Measurements from ENCODE around the gene NAPEPLD.
A peak's percentile ranks its signal among the peaks of the same experiment; 100 is the strongest.
"Not testable (repeated sequence)": the region's sequence is repeated elsewhere in the genome, so short reads cannot be mapped to it uniquely, and the experiment has no call there.

NAPEPLD gene

DNA sequence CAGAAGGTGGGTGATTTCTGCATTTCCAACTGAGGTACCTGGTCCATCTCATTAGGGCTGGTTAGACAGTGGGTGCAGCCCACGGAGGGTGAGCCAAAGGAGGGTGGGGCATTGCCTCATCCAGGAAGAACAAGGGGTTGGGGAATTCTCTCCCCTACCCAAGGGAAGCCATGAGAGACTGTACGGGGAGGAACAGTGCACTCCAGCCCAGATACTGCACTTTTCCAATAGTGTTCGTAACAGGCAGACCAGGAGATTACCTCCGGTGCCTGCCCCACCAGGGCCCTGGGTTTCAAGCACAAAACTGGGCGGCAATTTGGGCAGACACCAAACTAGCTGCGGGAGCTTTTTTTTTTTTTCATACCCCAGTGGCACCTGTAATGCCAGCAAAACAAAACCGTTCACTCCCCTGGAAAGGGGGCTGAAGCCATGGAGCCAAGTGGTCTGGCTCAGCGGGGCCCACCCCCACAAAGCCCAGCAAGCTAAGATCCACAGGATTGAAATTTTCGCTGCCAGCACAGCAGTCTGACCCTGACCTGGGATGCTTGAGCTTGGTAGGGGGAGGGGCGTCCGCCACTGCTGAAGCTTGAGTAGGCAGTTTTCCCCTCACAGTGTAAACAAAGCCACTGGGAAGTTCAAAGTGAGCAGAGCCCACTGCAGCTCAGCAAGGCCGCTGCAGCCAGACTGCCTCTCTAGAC is 42.7 kb downstream of the NAPEPLD start:
- DNase-seq = no peak

DNA sequence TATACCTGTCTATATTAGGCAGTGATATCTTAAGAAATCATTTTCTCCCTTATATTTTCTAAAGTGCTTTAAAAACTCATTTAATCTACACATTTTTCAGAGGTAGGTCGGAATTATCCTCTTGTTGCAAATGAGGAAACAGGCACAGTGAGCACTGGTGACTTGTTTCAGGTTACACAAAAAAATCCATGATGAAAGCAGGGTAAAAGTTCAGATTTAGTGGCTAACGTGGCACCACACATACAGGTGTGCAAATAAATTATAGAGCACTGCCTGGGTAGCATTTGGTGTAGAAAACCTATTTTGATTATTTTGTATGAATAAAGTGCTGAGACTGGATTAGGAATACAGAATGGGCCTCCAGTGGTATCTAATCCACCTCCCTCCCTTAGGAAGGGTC is 47.4 kb downstream of the NAPEPLD start:
- no peak for DNase-seq

DNA sequence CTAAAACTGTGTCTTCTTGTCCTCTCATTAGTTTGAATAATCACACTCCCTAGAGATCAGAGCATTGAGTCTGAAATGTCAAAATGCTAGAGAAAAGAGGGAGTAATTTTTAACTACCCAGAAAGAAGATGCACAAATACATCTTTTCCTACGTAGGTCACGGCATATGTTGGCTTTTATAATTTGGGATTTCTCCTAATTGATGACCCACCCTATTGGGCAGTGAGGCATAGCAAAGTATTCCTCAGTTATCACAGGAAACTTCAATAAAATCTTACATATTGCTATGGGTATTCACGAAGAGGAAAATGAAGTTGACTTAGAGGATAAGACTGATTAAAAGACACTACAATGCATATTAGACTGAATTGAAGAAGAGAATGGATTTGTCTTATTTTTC is 48.6 kb downstream of the NAPEPLD start:
- no peak for DNase-seq

DNA sequence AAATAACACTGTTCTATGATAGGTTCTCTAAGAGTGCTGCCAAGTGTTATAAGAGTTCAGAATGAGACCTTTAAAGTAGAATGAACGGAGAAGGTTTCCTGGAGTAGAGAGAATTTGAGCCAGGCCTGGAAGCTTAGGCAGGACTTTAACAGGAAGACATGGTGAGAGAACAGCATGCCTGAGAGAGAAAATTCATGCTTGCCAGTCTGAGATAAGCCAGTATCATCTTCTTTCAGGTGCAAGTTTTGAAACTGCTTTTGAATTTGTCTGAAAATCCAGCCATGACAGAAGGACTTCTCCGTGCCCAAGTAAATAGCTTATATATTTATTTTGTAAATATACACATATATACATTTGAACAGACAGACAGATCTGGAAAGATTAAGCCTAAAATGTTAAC is 51.9 kb downstream of the NAPEPLD start:
- no peak for DNase-seq

DNA sequence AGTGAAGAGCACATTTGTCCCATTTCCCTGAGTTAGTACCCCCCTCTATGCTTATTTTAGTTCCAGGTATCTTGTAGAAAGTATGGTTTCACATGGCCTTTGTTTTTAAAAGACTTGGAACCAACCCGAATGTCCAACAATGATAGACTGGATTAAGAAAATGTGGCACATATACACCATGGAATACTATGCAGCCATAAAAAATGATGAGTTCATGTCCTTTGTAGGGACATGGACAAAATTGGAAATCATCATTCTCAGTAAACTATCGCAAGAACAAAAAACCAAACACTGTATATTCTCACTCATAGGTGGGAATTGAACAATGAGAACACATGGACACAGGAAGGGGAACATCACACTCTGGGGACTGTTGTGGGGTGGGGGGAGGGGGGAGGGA is 53.3 kb downstream of the NAPEPLD start:
- not testable (repeated sequence) for DNase-seq

DNA sequence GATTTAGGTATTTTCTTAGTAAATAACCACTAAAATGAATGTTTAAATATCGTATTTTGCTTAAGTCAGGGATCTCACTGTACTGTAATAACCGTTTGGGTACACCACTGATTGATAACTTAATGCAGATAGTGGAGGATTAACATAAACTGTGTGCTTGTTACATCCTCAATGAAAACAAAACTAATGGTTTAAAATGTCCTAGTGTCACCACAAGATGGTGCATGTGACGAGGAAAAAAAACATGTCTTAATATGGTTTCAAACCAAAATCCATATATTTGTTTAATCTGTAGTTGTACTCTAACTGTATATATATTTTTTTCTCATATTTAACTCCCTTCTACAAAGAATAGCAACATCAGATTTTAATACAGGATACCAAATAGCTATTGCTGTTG is 54.8 kb downstream of the NAPEPLD start:
- DNase-seq = no peak

DNA sequence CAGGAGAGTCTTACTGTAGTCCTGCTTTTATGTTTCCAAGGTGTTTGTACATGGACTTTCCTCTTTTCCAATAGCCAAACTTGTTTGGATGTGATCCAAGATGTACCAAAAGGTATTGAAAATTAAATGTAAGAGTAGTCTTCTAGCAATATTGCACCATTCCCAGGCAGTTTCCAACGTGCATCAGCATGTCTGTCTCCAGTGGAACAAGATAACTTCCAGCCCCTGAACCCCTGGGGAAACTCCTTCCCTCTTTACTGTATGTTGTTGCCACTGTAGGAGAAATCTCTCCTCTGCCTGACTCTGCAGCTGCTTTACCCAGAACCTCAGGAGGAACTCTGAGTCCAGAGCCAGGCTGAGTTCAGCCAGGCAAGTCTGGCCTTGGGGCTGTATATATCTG is 55.5 kb downstream of the NAPEPLD start:
- DNase-seq = no peak

DNA sequence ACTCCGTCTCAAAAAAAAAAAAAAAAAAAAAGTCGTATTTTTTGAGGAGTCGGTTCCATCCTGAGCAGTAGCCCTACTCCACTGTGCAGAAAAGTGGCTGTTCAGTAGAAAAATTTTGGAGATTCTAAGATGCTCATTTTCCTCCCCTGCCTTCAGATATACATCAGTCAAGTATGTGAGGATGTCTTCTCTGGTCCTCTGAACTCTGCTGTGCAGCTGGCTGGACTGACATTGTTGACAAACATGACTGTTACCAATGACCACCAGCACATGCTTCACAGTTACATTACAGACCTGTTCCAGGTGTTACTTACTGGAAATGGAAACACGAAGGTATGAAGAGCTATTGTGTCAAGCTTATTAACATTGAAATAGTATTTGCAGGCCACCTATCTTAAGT is 56.6 kb downstream of the NAPEPLD start:
- DNase-seq = not testable (repeated sequence)

DNA sequence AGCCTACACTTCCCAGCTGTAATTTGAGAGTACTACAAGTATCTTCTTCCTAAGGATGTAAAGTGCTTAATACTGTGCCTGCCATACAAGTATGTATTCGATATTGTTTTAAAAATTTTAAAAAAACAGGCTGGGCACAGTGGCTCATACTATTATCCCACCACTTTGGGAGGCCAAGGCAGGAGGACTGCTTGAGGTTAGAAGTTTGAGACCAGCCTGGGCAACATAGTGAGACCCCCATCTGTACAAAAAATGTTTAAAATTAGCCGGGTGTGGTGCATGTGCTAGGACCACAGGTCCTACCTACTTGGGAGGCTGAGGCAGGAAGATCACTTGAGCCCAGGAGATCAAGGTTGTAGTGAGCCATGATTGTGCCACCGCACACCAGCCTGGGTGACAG is 65.7 kb downstream of the NAPEPLD start:
- DNase-seq = no peak

DNA sequence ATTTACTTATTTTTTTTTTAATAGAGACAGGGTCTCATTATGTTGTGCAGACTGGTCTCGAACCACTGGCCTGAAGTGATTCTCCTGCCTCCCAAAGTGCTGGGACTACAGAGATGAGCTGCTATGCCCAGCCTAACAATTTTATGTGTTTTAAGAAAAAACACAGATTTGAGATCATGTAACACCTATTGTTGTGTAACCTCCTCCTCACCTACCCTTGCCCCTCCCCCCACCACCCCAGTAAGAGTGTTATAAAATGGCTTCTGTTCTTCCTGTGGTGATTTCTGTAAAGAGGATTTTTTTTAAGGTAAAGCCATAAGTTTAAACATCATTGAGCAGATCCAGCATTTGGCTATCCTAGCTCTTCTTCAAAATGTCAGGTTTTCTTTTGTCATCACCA is 66.4 kb downstream of the NAPEPLD start:
- no peak for DNase-seq

DNA sequence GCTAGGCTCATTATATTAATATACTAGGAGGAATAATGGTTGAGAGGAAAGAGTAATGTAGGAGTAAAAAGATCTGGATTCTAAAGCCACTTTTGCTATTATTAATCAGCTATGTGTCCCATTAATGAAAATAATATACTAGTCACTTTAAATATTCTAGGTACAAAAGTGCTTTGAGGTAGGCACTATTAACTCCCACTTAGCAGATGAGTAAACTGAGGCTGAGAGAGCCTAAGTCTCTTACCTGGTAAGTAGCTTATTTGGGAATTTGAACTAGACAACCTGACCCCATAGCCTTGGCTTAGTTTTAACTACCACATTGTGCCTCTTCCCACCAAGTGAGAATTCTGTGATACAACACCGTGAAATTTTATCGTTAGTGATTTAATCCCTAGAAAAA is 68.0 kb downstream of the NAPEPLD start:
- no peak for DNase-seq

DNA sequence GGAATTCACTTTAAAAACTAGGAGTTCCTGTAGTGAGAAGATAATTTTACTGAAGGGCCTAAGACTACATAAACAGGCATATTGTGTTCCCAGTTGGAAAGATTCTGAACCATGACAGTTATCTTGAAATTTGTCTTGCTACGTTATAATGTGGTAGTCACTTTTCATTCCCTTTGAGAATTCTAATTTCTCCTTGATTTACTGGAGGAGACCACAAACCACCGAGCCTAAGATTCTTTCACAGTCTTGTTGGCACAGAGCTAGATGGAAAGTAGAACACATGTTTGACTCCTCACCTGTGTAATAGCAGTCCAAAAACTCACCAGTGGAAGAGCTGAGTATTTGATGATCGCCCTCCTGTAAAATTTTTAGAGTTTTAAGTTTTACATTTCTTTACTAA is 69.1 kb downstream of the NAPEPLD start:
- DNase-seq = no peak

DNA sequence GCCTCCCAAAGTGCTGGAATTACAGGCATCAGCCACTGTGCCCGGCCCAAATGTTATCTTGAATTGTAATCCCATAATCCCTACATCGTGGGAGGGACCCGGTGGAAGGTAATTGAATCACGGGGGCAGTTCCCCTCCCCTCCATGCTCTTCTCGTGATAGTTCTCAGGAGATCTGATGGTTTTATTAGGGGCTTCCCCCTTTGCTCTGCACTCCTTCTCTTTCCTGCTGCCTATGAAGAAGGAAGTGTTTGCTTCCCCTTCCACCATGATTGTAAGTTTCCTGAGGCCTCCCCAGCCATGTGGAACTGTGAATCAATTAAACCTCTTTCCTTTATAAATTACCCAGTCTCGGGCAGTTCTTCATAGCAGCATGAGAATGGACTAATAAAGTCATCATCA is 70.7 kb downstream of the NAPEPLD start:
- DNase-seq = not testable (repeated sequence)

DNA sequence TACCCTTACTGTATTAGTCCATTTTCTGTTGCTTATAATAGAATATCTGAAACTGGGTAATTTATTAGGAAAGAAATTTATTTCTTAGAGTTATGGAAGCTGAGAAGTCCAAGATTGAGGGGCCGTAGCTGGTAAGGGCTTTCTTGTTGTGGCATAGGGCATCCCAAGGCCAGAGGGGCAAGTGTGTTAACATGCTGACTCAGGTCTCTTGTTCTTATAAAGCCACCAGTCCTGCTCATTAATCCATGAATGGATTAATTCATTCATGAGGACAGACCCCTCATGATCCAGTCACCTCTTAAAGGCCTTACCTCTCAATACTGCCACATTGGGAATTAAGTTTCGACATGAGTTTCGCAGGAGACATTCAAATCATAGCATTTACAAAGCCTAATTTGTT is 71.6 kb downstream of the NAPEPLD start:
- no peak for DNase-seq

DNA sequence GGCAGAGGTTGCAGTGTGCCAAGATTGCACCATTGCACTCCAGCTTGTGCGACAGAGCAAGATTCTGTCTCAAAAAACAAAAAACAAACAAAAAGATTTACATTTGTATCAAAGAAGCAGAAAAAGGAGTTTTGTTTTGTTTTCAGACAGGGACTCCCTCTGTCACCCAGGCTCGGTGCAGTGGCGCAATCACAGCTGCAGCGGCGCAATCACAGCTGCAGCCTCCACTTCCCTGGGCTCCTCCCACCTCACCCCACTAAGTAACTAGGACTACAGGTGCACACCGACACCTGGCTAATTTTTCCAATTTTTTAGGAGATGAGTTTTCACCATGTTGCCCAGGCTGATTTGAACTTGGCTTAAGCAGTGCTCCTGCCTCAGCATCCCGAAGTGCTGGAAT is 72.1 kb downstream of the NAPEPLD start:
- no peak for DNase-seq

DNA sequence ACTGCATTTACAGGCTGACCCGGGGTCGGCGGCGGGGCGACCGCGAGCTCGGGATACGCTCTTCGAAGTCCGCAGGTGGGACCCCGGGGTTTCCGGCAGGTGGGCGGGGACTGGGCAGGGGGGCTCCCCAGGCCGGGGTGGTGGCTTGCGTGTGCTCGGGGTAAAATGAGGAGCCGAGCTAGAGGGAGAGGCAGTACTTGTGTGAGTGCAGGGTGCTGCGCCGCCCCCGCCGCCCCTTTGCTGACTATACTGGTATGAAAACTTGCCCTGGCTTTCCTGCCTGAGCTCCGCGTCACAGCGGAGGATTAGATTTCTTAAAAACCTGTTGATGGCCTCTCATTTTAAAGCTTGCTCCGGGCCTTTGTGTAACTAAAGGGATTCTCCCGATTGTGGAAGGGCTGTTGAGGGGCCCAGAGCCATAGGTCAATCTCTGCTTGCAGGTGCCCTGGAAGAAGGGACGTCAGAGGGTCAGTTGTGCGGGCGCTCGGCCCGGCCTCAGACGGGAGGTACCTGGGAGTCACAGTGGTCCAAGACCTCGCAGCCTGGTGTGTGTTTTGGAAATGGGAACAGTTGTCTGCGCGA is 73.5 kb downstream of the NAPEPLD start:
- no peak for DNase-seq

DNA sequence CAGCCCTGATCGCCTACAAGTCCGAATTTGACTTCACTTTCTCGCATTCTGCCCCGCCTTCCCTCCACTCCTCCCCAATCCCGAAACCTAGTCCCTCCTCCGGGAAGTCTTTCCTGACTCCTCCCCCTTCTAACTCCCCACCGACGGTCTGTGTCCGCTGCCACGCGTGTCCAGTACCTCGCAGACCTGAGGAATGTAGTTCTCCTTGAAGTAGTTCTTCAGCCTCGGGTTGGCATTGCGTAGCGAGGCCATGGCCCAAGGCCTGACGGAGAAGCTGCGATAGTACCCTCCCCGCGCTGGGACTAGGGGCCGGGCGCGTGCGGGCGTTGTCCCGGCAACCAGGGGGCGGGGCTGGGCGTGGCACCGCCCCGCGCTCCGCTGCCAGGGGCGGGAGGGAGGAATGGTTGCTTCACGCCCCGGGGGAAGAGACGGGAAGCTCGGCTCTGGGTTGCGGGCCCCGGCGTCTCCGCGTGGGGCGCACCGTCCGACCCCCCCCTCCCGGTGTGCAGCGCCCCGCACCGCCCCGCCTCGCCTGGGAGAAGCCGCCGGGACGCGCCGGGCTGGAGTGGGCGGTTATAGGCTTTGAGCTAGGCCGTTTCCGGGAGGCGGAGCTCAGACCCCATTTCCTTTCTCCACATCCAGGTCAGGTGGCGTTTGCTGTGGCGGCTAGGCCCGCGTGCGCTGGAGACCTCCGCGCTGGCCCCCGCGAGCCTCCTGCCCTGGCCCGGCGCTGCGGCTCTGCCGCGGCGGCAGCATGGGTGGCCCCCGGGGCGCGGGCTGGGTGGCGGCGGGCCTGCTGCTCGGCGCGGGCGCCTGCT is 74.2 kb downstream of the NAPEPLD start, which contains the start of the genes ARMC10 and FBXL13:
Gene ARMC10, plus strand, starts transcription at position 622 of the 818 bp plus-strand sequence. Its CDS starts 133 bp downstream, at position 755.
Gene FBXL13, minus strand, starts transcription at position 278 of the 818 bp plus-strand sequence.
- peak; percentile 49 for DNase-seq

DNA sequence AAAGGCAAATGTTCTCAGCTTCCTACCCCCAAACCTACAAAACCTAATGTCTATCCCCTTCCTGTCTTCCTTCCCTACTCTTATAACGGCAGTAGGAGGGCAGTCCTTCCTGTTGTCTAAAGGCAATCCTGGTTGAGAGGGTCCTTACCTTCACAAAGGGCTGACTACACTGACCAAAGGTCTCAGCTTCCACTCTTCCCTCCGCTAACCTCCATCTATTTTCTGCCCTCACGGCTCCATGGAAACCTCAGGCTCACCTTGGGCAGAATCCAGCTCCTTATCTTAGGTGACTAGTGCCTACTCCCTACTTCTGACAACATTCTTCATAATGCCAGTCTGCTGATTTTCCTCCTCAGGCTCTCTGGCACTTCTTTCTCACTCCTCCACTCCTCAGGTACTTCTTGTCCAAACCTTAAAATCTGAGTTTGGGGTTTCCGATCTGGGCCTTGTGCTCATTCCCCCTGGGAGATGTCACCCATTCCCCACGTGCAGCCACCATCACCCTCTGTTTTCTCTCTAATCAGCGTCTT is 74.8 kb downstream of the NAPEPLD start:
- no peak for DNase-seq

DNA sequence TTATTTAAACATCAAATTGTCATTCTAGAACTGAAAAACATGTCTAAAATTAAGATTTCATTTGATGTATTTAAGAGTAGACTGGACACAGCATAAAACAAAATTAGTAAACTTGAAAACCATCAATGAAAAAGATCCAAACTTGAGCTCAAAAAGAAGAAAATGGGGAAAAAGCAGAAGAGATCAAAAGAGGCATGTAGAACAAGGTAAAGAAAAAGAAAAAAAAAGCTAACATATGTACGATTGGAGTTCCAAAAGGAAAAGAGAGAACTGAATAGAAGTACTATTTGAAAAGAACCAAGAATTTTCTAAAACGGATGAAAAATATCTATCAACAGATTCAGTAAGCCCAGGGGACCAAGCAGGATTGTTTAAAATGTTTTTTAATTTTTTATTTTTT is 77.9 kb downstream of the NAPEPLD start:
- DNase-seq = no peak

DNA sequence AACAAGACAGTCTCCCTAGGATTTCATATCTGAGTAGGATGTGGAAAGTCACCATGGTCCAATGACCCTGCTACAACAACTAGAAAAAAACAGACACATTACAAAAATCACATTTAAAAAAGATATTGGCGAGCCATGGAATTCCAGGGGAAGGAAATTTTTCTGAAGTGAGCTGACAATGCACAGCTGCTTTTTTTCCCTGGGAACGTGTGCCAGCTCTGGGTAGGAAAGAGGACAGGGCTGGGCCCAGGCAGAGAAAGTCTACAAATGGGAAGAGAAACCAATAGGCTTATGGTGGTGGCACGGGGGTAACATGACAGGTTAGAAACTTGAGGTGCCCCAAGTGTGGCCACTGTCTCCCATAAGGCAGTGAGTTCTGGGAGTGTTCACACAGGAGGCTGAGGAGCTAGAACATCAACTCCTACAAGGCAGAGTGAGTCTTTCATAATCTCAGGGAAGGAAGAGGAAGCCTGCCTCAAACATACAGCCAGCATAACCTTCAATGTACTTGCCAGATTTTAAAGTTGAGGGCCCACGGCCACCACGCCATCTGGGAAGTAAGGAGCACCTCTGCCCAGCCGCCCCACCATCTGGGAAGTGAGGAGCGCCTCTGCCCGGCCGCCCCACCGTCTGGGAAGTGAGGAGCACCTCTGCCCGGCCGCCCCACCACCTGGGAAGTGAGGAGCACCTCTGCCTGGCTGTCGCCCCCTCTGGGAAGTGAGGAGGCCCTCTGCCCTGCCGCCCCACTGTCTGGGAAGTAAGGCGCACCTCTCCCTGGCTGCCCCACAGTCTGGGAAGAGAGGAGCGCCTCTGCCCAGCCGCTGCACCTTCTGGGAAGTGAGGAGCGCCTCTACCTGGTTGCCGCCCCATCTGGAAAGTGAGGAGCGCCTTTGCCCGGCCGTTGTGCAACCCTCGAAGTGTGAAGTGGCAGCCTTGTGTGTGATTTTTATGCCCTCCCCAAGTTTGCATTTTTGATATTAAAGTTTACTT is 80.2 kb downstream of the NAPEPLD start:
- no peak for DNase-seq

DNA sequence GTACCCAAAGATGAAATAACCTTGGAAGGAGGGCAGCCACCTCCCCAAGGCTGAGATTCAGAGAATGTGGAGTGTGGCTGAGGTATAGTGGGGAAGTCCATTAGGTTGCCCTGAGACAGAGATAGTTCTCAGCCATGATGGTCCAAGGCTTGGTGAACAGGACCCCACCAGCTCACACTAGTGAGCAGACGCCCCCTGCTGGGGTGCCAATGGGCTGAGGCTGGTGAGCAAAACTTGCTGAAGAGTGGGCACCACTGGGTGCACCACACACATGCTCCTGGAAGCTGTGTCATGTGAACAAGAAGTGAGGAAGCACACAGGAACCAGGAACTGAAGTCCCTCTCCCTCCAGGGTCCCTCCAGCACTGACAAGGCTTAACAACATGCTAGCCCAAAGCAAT is 83.2 kb downstream of the NAPEPLD start:
- DNase-seq = no peak

DNA sequence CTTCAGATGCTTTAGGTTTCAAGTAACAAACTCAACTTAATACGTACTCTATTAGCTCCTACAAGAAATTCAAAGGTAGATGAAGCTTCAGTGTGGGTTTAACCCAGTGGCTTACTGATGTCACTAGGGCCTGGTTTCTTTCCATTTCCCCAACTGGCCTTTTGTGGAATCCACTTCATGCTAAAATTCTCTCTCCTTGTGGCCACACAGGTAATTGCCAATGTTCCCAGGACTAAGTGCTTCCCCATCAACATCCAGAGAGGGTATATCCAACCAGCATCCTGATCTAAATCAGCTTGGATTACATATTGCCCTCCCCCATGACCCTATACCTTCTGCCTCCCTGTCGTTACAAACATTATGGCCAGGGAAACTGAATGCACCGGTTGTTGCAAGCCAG is 85.0 kb downstream of the NAPEPLD start:
- DNase-seq = no peak
